GM19452 (cell line): ENCODE data around the gene BOLA3.
A peak's percentile ranks its signal among the peaks of the same experiment; 100 is the strongest.
"Not testable (repeated sequence)": the region's sequence is repeated elsewhere in the genome, so short reads cannot be mapped to it uniquely, and the experiment has no call there.

Source experiments
- ATAC-seq: cut with Tn5 transposase; IDR thresholded peaks from one replicate; pipeline ENCODE4 v1.9.1; 2021; ENCODE audit not compliant: unreplicated experiment

BOLA3 gene

DNA sequence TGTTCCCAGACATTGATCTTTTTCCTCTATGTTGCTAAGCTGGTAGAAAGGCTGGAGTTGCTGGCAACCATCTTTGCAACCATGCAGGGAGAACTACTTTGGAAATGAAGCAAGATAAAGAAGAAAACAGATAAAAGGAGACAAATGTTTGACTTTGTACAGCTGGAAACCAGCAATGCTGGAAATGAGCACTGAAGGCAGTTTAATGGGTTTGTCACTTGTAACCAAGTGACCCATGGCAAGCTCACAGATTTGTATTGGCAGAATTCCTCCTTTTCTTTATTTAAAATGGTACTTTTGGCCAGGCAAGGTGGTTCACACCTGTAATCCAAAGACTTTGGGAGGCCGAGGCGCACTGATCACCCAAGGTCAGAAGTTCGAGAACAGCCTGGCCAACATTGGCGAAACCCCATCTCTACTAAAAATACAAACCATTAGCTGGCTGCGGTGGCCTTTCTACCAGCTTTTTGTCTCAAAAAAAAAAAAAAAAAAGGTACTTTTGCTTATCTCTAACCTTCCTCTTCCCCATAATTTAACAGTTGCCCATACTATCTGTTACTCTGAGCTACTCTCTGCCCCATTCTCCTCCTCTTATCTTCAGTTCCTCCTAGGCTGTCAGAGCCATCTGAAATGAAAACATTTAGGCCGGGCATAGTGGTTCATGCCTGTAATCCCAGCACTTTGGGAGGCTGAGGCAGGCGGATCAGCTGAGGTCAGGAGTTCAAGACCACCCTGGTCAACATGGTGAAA lies 2.0 kb upstream of the BOLA3 start:
- no peak for ATAC-seq

DNA sequence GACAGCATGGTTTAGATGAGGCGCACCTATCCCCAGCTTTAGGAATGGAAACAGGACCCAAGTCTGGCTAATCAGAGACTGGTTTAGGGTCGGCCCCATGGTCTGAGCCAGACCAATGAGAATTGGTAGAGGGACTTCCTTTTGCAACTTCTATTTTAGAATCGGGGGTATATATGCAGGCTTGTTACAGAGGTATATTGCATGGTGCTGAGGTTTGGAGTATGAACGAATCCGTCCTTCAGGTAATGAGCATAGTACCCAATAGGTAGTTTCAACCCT lies 1.5 kb upstream of the BOLA3 start:
- ATAC-seq, result no peak

DNA sequence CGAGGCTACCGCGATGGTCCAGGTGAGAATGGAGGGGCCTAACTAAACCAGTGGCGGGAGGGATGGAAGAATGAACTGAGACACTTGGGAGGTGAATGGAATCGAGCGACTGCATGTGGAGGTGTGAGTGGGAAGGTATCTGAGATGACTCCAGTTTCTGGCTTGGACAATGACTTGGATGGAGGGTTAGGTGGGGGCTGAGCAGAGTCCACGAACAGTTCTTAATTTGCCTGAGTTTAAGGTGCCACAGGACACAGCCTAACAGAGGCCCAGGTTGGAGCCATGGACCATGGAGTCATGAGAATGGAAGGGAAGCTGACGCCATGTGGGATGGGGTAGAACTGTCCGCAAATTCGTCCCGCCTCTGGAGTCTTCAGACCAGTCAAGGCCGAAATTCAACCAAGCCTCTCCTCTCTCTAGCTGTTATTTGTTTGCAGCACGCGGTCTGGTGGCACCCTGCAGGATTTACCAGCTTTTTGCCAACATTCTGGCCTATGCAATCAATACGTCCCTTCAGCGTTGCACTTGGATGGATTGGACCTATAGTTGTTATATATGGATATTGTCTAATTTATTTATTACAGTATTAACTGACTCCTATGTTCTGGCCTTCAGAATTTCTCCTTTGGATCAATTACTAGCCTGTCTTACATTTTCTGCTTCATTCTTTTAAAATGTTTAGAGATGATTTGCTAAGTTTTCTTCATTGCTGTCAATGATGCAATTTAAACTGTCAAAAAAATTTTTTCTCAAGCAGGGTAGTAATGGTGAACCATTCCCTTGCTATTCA lies 940 bp upstream of the BOLA3 start:
- ATAC-seq, result no peak

- ATAC-seq, result peak; percentile 37
Measured at GRCh38 chr2:74146929-74147726, 584 bp downstream of the BOLA3 start.

- no peak for ATAC-seq
Measured at GRCh38 chr2:74142340-74142739, 5.4 kb downstream of the BOLA3 start.

- ATAC-seq, result no peak
Measured at GRCh38 chr2:74138600-74139323, 8.9 kb downstream of the BOLA3 start.

GRCh38 chr2:74137651-74138599 lies 9.8 kb downstream of the BOLA3 start:
- ATAC-seq, result no peak

GRCh38 chr2:74131901-74132300 lies 15.8 kb downstream of the BOLA3 start:
- ATAC-seq, result no peak

DNA sequence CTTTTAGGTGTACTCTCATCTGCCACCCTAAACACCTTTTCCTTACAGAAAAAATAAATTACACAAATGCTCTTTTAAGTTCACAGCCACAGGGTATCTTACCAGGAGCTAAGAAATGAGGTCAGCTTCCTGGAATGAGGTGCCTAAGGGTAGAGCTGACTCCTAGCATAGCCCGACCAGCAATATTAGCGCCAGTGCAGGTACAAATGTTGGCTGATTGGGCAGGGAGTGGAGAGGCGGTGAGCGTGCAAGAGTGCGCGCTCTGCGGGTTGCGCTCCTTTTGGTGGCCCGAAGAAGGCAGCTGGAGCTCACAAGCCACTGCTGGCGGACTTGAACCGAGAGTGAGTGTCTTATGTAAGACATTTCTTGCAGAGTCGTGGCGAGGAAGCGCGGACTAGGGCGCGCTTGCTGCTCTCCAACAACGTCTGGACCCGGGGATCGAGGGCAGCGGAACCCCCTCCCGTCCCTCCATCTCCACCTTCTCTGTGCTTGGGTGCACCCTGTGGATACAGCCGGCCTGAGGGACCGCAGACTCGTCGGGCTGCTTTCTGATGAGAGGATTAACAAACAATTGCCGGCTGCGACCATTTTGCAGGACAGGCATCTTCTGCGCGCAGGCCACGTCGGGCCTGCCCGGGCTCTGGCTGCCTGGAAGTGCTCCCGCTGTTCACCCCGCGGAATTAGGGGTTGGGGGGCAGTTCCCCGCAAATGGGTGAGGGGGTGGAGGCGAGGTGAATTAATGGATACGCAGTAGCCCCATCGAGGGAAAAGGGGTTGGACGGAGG lies 17.3 kb downstream of the BOLA3 start:
- no peak for ATAC-seq

GRCh38 chr2:74128206-74128605 lies 19.5 kb downstream of the BOLA3 start:
- ATAC-seq, result no peak

- ATAC-seq, result not testable (repeated sequence)
Measured at GRCh38 chr2:74123955-74124354, 23.8 kb downstream of the BOLA3 start.

DNA sequence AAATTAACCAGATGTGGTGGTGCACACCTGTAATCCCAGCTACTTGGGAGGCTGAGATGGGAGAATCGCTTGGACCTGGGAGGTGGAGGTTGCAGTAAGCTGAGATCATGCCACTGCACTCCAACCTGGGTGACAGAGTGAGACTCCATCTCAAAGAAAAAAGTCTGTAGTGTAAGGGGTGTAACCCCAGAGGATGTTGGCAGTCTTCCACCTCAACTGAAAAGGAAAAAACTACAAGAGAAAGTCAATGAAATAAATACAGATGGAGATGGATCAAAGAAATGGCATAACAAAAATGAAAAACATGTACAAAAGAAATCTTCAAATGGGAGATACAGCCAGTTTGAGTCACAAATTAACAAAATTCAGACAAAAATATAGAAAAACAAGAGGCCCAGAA lies 25.9 kb downstream of the BOLA3 start:
- not testable (repeated sequence) for ATAC-seq

- ATAC-seq, result peak; percentile 96
Measured at GRCh38 chr2:74119912-74120825, 27.5 kb downstream of the BOLA3 start.

GRCh38 chr2:74119339-74119738 lies 28.4 kb downstream of the BOLA3 start:
- no peak for ATAC-seq

DNA sequence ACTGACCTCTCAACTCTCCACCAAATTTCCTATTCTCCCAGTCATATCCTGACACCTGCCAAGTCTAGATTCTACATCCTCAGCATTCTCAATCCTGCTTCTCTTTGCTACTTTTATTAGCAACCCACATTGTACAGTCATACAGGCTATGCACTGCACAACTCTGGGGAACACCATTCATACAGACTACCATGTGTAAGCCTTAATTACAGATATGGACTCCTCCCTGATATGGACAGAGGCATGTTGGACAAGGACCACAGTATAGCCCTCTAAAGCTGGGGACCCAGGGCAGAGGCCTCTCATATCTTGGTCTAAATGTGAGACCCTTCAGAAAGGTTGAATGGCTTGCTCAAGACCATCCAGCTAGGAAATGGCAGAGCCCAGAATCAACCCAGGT lies 36.3 kb downstream of the BOLA3 start:
- ATAC-seq, result no peak

GRCh38 chr2:74110537-74110936 lies 37.2 kb downstream of the BOLA3 start:
- ATAC-seq, result no peak

DNA sequence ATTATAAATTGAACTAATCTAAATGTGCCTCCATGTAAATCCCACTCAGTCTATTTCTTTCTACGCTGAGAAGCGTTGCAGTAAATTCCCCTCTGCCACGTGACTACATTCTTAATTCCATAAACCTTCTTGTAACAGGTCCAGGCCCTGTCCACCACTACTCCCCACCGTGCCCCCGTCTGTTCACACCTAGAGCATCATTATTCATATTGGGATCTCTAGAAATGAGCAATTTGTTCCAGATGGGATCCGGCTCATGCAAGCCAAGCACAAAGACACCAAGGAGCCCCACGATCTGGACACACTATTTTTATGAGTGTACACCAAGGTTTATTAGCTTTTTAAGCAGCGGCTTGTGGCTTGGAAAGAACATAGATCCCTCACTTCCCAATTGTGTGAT lies 38.2 kb downstream of the BOLA3 start:
- no peak for ATAC-seq

DNA sequence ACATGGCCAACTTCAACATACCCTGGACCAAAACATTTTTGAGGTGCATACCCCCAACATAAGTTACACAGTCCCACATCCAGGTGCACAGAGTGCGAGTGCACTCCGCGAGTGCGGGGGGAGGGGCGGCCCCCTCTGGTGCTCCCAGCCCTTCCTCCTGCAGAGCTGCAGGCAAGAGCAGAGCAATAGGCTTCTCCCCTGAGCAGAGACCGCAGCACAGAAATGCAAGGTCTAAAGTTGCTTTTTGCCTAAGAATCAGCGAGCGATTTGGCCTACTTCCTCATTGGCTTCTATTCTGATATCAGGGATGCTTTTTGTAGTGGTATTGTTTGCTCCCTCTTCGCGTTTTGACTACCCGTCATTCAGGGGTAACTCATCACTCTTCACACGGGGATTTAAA lies 40.6 kb downstream of the BOLA3 start:
- no peak for ATAC-seq
